CD4-positive, alpha-beta T cell (primary cell): Measurements from ENCODE around the gene PLPPR1. TPM values are rescaled to one million over a fixed set of nuclear protein-coding genes. Genes with fewer than 3 reads are reported as not detected.

ENCODE experiments used
- ATAC-seq: fragments of 200-7000 bp; cut with Tn5 transposase; one replicate; pipeline ENCODE4 v1.10.0; 2022; ENCODE audit warnings: mild to moderate bottlenecking; ENCODE audit not compliant: poor library complexity
- CTCF ChIA-PET: fragments of 350-600 bp; sonication (Branson Sonifier 250); formaldehyde crosslinking; loops from one replicate; lab custom pipeline; 2021; ENCODE audit warnings: antibody characterized with exemption, inconsistent platforms; lab: Charles Lee
- POLR2A ChIA-PET: fragments of 350-600 bp; sonication (Branson Sonifier 250); formaldehyde crosslinking; loops from one replicate; lab custom pipeline; 2021; ENCODE audit warnings: antibody characterized with exemption, inconsistent platforms; lab: Charles Lee
- DNase-seq, 14 experiments: peaks; one replicate each; pipeline ENCODE4 v3.0.0-alpha.2; 2013 to 2020; ENCODE audit warnings: mixed read lengths in 2 of 14
- H3K27ac ChIP-seq, 2 donors: one replicate each; pipeline versions ENCODE4 v1.5.1 to v1.7.0; 2013; ENCODE audit warnings: low read length in 2 of 2, low read depth in 1 of 2, mild to moderate bottlenecking in 1 of 2
- H3K27me3 ChIP-seq, 2 experiments: 1 replicate in 1 of 2; 2 replicates in 1 of 2; pipeline versions ENCODE4 v1.6.1 to v1.7.0; 2013; ENCODE audit warnings: low read length in 2 of 2, control low read depth in 1 of 2, mild to moderate bottlenecking in 1 of 2, moderate library complexity in 1 of 2; ENCODE audit not compliant: insufficient read depth in 2 of 2, control insufficient read depth in 1 of 2
- H3K36me3 ChIP-seq: one replicate; pipeline ENCODE4 v1.6.1; 2013; ENCODE audit warnings: low read length, control low read depth; ENCODE audit not compliant: insufficient read depth
- H3K4me1 ChIP-seq: one replicate; pipeline ENCODE4 v1.6.1; 2013; ENCODE audit warnings: low read length, control low read depth; ENCODE audit not compliant: insufficient read depth
- H3K4me3 ChIP-seq: one replicate; pipeline ENCODE4 v1.5.1; 2013; ENCODE audit warnings: mild to moderate bottlenecking, low read length, moderate library complexity
- H3K9me3 ChIP-seq, 2 experiments: 1 replicate in 1 of 2; 2 replicates in 1 of 2; pipeline versions ENCODE4 v1.6.1 to v1.7.0; 2013; ENCODE audit warnings: low read length in 2 of 2, mild to moderate bottlenecking in 2 of 2, control low read depth in 1 of 2, moderate library complexity in 1 of 2; ENCODE audit not compliant: control insufficient read depth in 1 of 2, insufficient read depth in 1 of 2
- H3K27ac Mint-ChIP-seq: one replicate; pipeline ENCODE4 v1.8.0; 2020; ENCODE audit warnings: mixed read lengths
- H3K27me3 Mint-ChIP-seq: one replicate; pipeline ENCODE4 v1.8.0; 2021; ENCODE audit warnings: mixed read lengths
- H3K36me3 Mint-ChIP-seq: one replicate; pipeline ENCODE4 v1.8.0; 2021; ENCODE audit warnings: low read depth, mixed read lengths
- H3K4me1 Mint-ChIP-seq: one replicate; pipeline ENCODE4 v1.8.0; 2021; ENCODE audit warnings: low read depth, mixed read lengths
- H3K4me3 Mint-ChIP-seq: one replicate; pipeline ENCODE4 v1.8.0; 2020; ENCODE audit warnings: mild to moderate bottlenecking, mixed read lengths
- H3K9me3 Mint-ChIP-seq: one replicate; pipeline ENCODE4 v1.8.0; 2020; ENCODE audit warnings: mixed read lengths
- CTCF ChIP-seq: fragments of 200-600 bp; IDR thresholded peaks from one replicate; pipeline ENCODE4 v1.8.0; 2022; ENCODE audit warnings: antibody characterized with exemption, mild to moderate bottlenecking
- intact Hi-C, 2 experiments: fragments of 100-400 bp; cut with DNase I in 1 of 2; cut with micrococcal nuclease in 1 of 2; formaldehyde crosslinking; loops; one replicate each; pipeline versions ENCODE4 v1.15.1 to v1.9.0; 2023 to 2025; cut with DNase I, micrococcal nuclease
- total RNA-seq, 174 experiments: library from RNA in 2 of 174; stranded (reverse) in 2 of 174; gene quantifications; one replicate each; pipeline ENCODE4 v1.2.3 and lab custom pipeline; 2021 to 2026

Gene PLPPR1
- total RNA-seq, 2 experiments from 2014 or later: not detected

GRCh38 chr9:101197026-101197425 lies 168.5 kb downstream of the PLPPR1 start:
- DNase-seq (no peak), ATAC-seq (no peak)
- Mint-ChIP-seq H3K27ac (no peak overlapping the region), H3K36me3 (no peaks in the 10 kb centered on the region), H3K4me1 (no peaks in the 10 kb centered on the region), H3K9me3 (no peaks in the 10 kb centered on the region), H3K27me3 (peaks cover 5% of the 10 kb centered on the region), H3K4me3 (no peak overlapping the region)
- no peak overlapping the region for H3K4me3 ChIP-seq
- no peak for TF ChIP-seq CTCF
- intact Hi-C loops: no loop called here
- H3K4me1 ChIP-seq: no peaks in the 10 kb centered on the region
- H3K27me3 ChIP-seq: no peaks in the 10 kb centered on the region
- ChIA-PET POLR2A (no interaction called here), CTCF (no interaction called here)
- H3K27ac ChIP-seq: no peak overlapping the region
- no peaks in the 10 kb centered on the region for H3K36me3 ChIP-seq
- H3K9me3 ChIP-seq: peaks cover 0 to 4% of the 10 kb centered on the region in 2 experiments

- CTCF ChIA-PET: no interaction called here
- intact Hi-C loops: no loop called here
- TF ChIP-seq CTCF: no peak
- Histone ChIP-seq H3K36me3 (no peaks in the 10 kb centered on the region), H3K27me3 (no peaks in the 10 kb centered on the region), H3K9me3 (peaks cover 0 to 4% of the 10 kb centered on the region in 2 experiments), H3K27ac (no peak overlapping the region), H3K4me3 (no peak overlapping the region), H3K4me1 (no peaks in the 10 kb centered on the region)
- POLR2A ChIA-PET: no interaction called here
- Mint-ChIP-seq H3K27me3 (no peaks in the 10 kb centered on the region), H3K4me1 (no peaks in the 10 kb centered on the region), H3K9me3 (no peaks in the 10 kb centered on the region), H3K4me3 (no peak overlapping the region), H3K27ac (no peak overlapping the region), H3K36me3 (no peaks in the 10 kb centered on the region)
- DNase-seq (no peak), ATAC-seq (no peak)
Measured at GRCh38 chr9:101200852-101201251, 172.3 kb downstream of the PLPPR1 start.

GRCh38 chr9:101201630-101202029 lies 173.1 kb downstream of the PLPPR1 start:
- no peak for ATAC-seq
- H3K27me3 Mint-ChIP-seq: no peaks in the 10 kb centered on the region
- Histone ChIP-seq H3K27me3 (no peaks in the 10 kb centered on the region), H3K36me3 (no peaks in the 10 kb centered on the region), H3K4me1 (no peaks in the 10 kb centered on the region), H3K4me3 (no peak overlapping the region), H3K9me3 (no peaks in the 10 kb centered on the region), H3K27ac (no peak overlapping the region)
- no peaks in the 10 kb centered on the region for H3K36me3 Mint-ChIP-seq
- ChIA-PET CTCF (no interaction called here), POLR2A (no interaction called here)
- H3K27ac Mint-ChIP-seq: no peak overlapping the region
- intact Hi-C loops: no loop called here
- H3K4me3 Mint-ChIP-seq: no peak overlapping the region
- H3K4me1 Mint-ChIP-seq: no peaks in the 10 kb centered on the region
- DNase-seq: no peak
- TF ChIP-seq CTCF: no peak
- no peaks in the 10 kb centered on the region for H3K9me3 Mint-ChIP-seq
